Measurements from ENCODE around the gene ESR2. TPM values are rescaled to one million over a fixed set of nuclear protein-coding genes. Genes with fewer than 3 reads are reported as not detected.

ESR2 gene
- total and polyA plus RNA-seq, 4 donors = 0.01 to 0.28 (median 0.09) TPM

DNA sequence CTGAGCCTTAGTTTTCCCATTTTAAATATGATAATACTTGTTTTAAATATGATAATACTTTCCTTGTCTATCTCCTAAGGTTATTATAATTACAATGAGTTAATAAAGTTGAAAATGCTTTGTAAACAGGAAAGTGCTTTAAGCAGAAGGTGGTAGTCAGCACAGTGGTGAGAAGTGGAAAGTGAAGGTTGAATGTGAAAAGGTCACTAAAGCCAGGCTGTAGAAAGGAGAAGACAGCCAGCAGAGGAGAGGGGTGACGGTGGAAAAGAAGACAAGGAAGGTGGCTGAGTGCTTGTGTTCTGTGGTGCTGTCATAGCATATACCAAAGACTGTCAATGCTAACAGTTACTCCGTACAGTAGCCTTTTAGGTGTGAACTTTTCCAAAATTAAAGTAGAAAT lies 117.8 kb downstream of the ESR2 start:
- Histone ChIP-seq H3K4me3 (ENCODE audit: low read depth in 1 of 3, low read length in 3 of 3) (no peak overlapping the region), H3K27me3 (ENCODE audit: control insufficient read depth in 4 of 4, insufficient read depth in 4 of 4, low read length in 3 of 4) (no peaks in the 10 kb centered on the region), H3K9ac (ENCODE audit: low read depth in 1 of 2, low read length in 2 of 2) (no peak overlapping the region), H3K36me3 (ENCODE audit: control insufficient read depth in 4 of 4, insufficient read depth in 3 of 4, low read depth in 1 of 4, low read length in 3 of 4) (peaks cover 10 to 60% (median 48%) of the 10 kb centered on the region in 4 donors), H3K27ac (ENCODE audit: low read depth in 1 of 2, low read length in 2 of 2) (no peak overlapping the region), H3K9me3 (ENCODE audit: control insufficient read depth in 4 of 4, low read length in 3 of 4) (no peaks in the 10 kb centered on the region), H3K4me1 (ENCODE audit: control insufficient read depth in 4 of 4, insufficient read depth in 4 of 4, low read length in 3 of 4) (no peaks in the 10 kb centered on the region)
- WGBS = 87% methylated on average over 2 of the region's 2 CpGs
- TF ChIP-seq RXRA (IDR thresholded peaks at IDR 0.05) = no peak
- TF ChIP-seq, protein P1, sequence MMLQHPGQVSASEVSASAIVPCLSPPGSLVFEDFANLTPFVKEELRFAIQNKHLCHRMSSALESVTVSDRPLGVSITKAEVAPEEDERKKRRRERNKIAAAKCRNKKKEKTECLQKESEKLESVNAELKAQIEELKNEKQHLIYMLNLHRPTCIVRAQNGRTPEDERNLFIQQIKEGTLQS (IDR thresholded peaks at IDR 0.05) = no peak
- TF ChIP-seq JUND (IDR thresholded peaks at IDR 0.05) = no peak
- TF ChIP-seq SP1 (IDR thresholded peaks at IDR 0.05) = no peak
- TF ChIP-seq, protein P2, sequence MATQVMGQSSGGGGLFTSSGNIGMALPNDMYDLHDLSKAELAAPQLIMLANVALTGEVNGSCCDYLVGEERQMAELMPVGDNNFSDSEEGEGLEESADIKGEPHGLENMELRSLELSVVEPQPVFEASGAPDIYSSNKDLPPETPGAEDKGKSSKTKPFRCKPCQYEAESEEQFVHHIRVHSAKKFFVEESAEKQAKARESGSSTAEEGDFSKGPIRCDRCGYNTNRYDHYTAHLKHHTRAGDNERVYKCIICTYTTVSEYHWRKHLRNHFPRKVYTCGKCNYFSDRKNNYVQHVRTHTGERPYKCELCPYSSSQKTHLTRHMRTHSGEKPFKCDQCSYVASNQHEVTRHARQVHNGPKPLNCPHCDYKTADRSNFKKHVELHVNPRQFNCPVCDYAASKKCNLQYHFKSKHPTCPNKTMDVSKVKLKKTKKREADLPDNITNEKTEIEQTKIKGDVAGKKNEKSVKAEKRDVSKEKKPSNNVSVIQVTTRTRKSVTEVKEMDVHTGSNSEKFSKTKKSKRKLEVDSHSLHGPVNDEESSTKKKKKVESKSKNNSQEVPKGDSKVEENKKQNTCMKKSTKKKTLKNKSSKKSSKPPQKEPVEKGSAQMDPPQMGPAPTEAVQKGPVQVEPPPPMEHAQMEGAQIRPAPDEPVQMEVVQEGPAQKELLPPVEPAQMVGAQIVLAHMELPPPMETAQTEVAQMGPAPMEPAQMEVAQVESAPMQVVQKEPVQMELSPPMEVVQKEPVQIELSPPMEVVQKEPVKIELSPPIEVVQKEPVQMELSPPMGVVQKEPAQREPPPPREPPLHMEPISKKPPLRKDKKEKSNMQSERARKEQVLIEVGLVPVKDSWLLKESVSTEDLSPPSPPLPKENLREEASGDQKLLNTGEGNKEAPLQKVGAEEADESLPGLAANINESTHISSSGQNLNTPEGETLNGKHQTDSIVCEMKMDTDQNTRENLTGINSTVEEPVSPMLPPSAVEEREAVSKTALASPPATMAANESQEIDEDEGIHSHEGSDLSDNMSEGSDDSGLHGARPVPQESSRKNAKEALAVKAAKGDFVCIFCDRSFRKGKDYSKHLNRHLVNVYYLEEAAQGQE (IDR thresholded peaks at IDR 0.05) = no peak
- TF ChIP-seq, protein P3, sequence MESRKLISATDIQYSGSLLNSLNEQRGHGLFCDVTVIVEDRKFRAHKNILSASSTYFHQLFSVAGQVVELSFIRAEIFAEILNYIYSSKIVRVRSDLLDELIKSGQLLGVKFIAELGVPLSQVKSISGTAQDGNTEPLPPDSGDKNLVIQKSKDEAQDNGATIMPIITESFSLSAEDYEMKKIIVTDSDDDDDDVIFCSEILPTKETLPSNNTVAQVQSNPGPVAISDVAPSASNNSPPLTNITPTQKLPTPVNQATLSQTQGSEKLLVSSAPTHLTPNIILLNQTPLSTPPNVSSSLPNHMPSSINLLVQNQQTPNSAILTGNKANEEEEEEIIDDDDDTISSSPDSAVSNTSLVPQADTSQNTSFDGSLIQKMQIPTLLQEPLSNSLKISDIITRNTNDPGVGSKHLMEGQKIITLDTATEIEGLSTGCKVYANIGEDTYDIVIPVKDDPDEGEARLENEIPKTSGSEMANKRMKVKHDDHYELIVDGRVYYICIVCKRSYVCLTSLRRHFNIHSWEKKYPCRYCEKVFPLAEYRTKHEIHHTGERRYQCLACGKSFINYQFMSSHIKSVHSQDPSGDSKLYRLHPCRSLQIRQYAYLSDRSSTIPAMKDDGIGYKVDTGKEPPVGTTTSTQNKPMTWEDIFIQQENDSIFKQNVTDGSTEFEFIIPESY (IDR thresholded peaks at IDR 0.05) = no peak
- TF ChIP-seq, protein P4, sequence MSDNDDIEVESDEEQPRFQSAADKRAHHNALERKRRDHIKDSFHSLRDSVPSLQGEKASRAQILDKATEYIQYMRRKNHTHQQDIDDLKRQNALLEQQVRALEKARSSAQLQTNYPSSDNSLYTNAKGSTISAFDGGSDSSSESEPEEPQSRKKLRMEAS (IDR thresholded peaks at IDR 0.05) = no peak
- TF ChIP-seq RAD21 (IDR thresholded peaks at IDR 0.05) = no peak
- no peak for TF ChIP-seq GABPA (IDR thresholded peaks at IDR 0.05 in 1 of 2, conservative IDR thresholded peaks at IDR 0.05 in 1 of 2)
- TF ChIP-seq FOXA2 (IDR thresholded peaks at IDR 0.05) = no peak
- TF ChIP-seq NR2F2 (IDR thresholded peaks at IDR 0.05) = no peak
- DNase-seq (ENCODE audit: low spot score) = no peak

DNA sequence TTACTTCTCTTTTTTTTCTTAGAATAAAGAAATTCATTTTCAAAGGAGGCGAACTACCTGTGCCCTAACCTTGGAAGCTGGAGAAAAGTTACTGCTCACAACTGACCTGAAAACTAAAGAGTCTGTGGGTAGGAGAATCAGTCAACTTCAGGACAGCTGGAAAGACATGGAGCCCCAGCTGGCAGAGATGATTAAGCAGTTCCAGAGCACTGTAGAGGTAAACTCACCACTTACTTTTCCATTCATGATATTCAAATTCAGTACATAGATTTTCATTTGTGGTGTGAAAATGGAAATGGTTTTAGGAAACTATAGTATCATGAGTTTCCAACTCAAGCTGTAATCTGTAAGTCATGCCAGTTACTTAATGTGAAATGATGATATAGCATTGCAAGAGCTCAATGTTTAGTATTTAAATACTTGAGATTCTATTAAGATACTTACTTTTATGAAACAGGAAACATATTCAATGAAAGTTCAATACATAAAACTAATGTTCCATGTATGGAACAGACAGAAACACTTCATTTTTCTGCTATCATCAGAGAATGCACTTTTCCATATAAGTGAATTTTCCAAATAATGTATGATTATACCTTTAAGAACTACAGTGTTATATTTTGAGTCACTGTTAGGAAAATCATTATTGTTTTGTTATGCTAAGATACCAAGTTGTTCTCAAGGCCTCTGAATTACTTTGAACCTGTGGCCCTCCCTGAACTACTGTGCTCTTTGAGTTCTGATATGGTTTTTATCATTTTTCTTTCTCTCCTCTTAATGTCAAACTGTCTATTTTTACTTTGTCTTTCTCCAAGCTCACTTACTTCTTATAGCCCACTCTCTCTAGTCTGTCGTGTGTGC lies 119.0 kb downstream of the ESR2 start:
- H3K9me3 ChIP-seq (ENCODE audit: control insufficient read depth in 4 of 4, low read length in 3 of 4) = no peaks in the 10 kb centered on the region
- H3K9ac ChIP-seq (ENCODE audit: low read depth in 1 of 2, low read length in 2 of 2) = no peak overlapping the region
- WGBS = 95% methylated on average over 2 of the region's 2 CpGs
- H3K4me1 ChIP-seq (ENCODE audit: control insufficient read depth in 4 of 4, insufficient read depth in 4 of 4, low read length in 3 of 4) = no peaks in the 10 kb centered on the region
- no peak overlapping the region for H3K27ac ChIP-seq (ENCODE audit: low read depth in 1 of 2, low read length in 2 of 2)
- H3K4me3 ChIP-seq (ENCODE audit: low read depth in 1 of 3, low read length in 3 of 3) = no peak overlapping the region
- H3K27me3 ChIP-seq (ENCODE audit: control insufficient read depth in 4 of 4, insufficient read depth in 4 of 4, low read length in 3 of 4) = no peaks in the 10 kb centered on the region
- DNase-seq (ENCODE audit: low spot score) = no peak
- peaks cover 17 to 70% (median 53%) of the 10 kb centered on the region in 4 donors for H3K36me3 ChIP-seq (ENCODE audit: control insufficient read depth in 4 of 4, insufficient read depth in 3 of 4, low read depth in 1 of 4, low read length in 3 of 4)
- TF ChIP-seq FOXA1 (IDR thresholded peaks at IDR 0.05) (no peak), NR2F2 (IDR thresholded peaks at IDR 0.05) (no peak), HNF4A (conservative IDR thresholded peaks at IDR 0.05) (no peak), FOXA2 (IDR thresholded peaks at IDR 0.05) (no peak), JUND (IDR thresholded peaks at IDR 0.05) (no peak), YY1 (IDR thresholded peaks at IDR 0.05) (no peak), EGR1 (IDR thresholded peaks at IDR 0.05; ENCODE audit: low read depth in 2 of 2) (no peak), GABPA (IDR thresholded peaks at IDR 0.05 in 1 of 2, conservative IDR thresholded peaks at IDR 0.05 in 1 of 2) (no peak)
- TF ChIP-seq, protein P4 (IDR thresholded peaks at IDR 0.05) = no peak
- TF ChIP-seq, protein P3 (IDR thresholded peaks at IDR 0.05) = no peak
- TF ChIP-seq, protein P5, sequence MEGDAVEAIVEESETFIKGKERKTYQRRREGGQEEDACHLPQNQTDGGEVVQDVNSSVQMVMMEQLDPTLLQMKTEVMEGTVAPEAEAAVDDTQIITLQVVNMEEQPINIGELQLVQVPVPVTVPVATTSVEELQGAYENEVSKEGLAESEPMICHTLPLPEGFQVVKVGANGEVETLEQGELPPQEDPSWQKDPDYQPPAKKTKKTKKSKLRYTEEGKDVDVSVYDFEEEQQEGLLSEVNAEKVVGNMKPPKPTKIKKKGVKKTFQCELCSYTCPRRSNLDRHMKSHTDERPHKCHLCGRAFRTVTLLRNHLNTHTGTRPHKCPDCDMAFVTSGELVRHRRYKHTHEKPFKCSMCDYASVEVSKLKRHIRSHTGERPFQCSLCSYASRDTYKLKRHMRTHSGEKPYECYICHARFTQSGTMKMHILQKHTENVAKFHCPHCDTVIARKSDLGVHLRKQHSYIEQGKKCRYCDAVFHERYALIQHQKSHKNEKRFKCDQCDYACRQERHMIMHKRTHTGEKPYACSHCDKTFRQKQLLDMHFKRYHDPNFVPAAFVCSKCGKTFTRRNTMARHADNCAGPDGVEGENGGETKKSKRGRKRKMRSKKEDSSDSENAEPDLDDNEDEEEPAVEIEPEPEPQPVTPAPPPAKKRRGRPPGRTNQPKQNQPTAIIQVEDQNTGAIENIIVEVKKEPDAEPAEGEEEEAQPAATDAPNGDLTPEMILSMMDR (IDR thresholded peaks at IDR 0.05; ENCODE audit: low read depth, low read length, missing input control) = no peak

All from liver (tissue), 9 donors.